Measurements from ENCODE around the gene ACAD11.

DNA sequence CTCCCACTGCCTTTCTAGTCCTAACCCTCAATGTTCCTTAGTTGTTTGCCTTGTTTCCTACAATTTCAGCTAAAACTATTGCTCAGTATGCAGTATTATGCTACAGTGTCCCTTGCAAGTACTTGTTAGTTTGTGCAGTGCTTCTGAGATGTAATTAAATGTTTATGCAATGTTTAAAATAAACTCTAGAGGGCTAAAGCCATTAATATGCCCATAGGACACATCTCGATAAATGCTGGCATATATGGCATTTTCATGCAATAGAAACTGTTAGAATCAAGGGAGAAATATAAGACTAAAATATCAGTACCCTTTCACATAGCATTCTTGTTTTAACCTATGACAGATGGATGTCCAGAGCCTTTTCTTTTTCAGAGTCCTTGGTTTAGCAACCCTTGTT, 122.3 kb downstream of the ACAD11 start:
- TF ChIP-seq, protein P1, sequence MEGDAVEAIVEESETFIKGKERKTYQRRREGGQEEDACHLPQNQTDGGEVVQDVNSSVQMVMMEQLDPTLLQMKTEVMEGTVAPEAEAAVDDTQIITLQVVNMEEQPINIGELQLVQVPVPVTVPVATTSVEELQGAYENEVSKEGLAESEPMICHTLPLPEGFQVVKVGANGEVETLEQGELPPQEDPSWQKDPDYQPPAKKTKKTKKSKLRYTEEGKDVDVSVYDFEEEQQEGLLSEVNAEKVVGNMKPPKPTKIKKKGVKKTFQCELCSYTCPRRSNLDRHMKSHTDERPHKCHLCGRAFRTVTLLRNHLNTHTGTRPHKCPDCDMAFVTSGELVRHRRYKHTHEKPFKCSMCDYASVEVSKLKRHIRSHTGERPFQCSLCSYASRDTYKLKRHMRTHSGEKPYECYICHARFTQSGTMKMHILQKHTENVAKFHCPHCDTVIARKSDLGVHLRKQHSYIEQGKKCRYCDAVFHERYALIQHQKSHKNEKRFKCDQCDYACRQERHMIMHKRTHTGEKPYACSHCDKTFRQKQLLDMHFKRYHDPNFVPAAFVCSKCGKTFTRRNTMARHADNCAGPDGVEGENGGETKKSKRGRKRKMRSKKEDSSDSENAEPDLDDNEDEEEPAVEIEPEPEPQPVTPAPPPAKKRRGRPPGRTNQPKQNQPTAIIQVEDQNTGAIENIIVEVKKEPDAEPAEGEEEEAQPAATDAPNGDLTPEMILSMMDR (conservative IDR thresholded peaks at IDR 0.05; ENCODE audit: low read length) = 0 out of 2 replicates have a peak, but pooled peaks have one; percentile 36
- TF ChIP-seq EZH2phosphoT487 (IDR thresholded peaks at IDR 0.05; ENCODE audit: borderline replicate concordance, low read depth, low read length) = no peak

All from OCI-LY7 (cell line).